ENCODE data around the gene STARD13.
A peak's percentile ranks its signal among the peaks of the same experiment; 100 is the strongest.

Gene STARD13

DNA sequence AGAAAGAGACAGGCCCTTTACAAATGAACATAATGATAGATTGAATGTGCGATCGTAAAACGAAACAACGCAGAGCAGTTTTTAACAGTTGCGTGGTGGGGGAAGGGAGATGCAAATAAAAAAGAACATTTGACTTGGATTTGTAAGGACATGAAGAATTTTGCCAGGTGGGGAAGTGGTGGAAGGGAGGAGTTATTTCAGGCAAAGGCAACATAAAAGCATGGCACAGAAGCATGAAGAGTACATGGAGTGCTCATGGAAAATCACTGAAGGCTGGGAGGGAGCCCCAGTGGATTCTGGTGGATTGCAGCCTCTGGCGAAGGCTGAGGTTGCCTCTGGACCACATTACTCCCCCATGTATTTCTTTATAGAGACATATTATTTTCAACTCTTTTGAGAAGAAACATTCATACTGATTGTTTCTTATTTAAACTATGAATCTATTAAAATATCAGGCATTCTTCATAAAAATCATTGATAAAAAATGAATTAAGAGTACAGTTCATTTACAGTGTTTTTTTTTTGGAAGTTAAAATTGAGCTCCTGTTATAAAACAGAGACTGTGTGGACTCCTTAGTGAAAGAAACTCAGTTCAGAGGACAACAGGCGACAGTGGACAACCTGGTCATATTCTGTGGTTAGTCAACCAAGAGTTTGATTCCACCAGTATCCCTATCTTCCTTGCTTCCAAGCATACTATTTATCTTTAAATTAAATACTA is 57.5 kb downstream of the STARD13 start:
- no peak overlapping the region for H3K4me3 ChIP-seq (replicated peaks; ENCODE audit: insufficient read depth, low read length)
- no peak for TF ChIP-seq CTCF (IDR thresholded peaks at IDR 0.05; ENCODE audit: insufficient read depth, low read length)
- TF ChIP-seq POLR2AphosphoS5 (IDR thresholded peaks at IDR 0.05; ENCODE audit: low read depth), result no peak
- TF ChIP-seq GABPA (IDR thresholded peaks at IDR 0.05; ENCODE audit: low read depth), result no peak
- TF ChIP-seq, protein P1, sequence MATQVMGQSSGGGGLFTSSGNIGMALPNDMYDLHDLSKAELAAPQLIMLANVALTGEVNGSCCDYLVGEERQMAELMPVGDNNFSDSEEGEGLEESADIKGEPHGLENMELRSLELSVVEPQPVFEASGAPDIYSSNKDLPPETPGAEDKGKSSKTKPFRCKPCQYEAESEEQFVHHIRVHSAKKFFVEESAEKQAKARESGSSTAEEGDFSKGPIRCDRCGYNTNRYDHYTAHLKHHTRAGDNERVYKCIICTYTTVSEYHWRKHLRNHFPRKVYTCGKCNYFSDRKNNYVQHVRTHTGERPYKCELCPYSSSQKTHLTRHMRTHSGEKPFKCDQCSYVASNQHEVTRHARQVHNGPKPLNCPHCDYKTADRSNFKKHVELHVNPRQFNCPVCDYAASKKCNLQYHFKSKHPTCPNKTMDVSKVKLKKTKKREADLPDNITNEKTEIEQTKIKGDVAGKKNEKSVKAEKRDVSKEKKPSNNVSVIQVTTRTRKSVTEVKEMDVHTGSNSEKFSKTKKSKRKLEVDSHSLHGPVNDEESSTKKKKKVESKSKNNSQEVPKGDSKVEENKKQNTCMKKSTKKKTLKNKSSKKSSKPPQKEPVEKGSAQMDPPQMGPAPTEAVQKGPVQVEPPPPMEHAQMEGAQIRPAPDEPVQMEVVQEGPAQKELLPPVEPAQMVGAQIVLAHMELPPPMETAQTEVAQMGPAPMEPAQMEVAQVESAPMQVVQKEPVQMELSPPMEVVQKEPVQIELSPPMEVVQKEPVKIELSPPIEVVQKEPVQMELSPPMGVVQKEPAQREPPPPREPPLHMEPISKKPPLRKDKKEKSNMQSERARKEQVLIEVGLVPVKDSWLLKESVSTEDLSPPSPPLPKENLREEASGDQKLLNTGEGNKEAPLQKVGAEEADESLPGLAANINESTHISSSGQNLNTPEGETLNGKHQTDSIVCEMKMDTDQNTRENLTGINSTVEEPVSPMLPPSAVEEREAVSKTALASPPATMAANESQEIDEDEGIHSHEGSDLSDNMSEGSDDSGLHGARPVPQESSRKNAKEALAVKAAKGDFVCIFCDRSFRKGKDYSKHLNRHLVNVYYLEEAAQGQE (IDR thresholded peaks at IDR 0.05; ENCODE audit: insufficient replicate concordance, low read depth), result no peak
- TF ChIP-seq SPI1 (IDR thresholded peaks at IDR 0.05; ENCODE audit: borderline replicate concordance, low read depth), result no peak
- H3K27me3 ChIP-seq (ENCODE audit: insufficient read depth, poor library complexity, severe bottlenecking), result no peaks in the 10 kb centered on the region
- no peak overlapping the region for H3K27ac ChIP-seq (replicated peaks)
- no peak for DNase-seq (ENCODE audit: low read depth in 1 of 2, low spot score in 1 of 2)

DNA sequence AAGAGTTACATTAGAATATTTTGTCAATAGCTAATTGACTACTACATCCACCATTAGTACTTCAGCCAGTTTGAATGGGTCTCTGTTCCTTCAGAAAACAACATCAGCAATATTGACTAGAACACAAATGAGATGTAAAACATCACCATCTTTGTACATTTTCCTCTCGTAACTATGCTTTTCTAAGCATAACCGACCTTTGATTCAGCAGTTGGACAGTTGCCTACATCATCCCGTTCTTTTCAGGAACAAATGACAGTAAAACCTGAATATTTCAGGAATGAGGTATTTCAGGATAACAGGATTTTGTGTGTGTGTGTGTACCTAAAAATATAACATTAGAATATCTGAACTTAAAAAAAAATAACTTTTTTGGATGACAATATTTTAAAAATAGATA is 60.9 kb downstream of the STARD13 start:
- no peak for TF ChIP-seq POLR2AphosphoS5 (IDR thresholded peaks at IDR 0.05; ENCODE audit: low read depth)
- TF ChIP-seq, protein P1 (IDR thresholded peaks at IDR 0.05; ENCODE audit: insufficient replicate concordance, low read depth), result peak; percentile 85
- Histone ChIP-seq H3K27ac (replicated peaks) (no peak overlapping the region), H3K4me3 (replicated peaks; ENCODE audit: insufficient read depth, low read length) (no peak overlapping the region), H3K27me3 (ENCODE audit: insufficient read depth, poor library complexity, severe bottlenecking) (no peaks in the 10 kb centered on the region)
- DNase-seq (ENCODE audit: low read depth in 1 of 2, low spot score in 1 of 2), result no peak

DNA sequence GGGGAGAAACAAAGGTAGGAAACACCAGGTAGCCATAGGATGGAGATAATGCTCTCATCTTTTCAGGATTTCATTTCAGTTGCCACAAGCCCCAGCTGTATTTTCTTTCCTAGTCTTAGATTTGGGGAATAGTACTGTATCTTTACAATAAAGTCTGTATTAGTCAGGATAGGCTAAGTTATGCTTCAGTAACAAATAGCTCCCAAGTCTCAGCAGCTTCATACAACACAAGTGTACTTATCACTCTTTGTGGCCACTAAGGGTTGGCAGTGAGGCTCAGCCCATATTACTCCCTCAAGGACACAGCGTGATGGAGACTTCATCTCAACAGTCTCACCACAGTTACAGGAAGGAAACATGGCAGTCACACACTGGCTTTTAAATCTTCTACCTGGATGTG is 61.4 kb downstream of the STARD13 start:
- H3K4me3 ChIP-seq (replicated peaks; ENCODE audit: insufficient read depth, low read length), result no peak overlapping the region
- DNase-seq (ENCODE audit: low read depth in 1 of 2, low spot score in 1 of 2), result no peak
- TF ChIP-seq GABPA (IDR thresholded peaks at IDR 0.05; ENCODE audit: low read depth) (no peak), SPI1 (IDR thresholded peaks at IDR 0.05; ENCODE audit: borderline replicate concordance, low read depth) (no peak), POLR2AphosphoS5 (IDR thresholded peaks at IDR 0.05; ENCODE audit: low read depth) (no peak), CTCF (IDR thresholded peaks at IDR 0.05; ENCODE audit: insufficient read depth, low read length) (no peak)
- TF ChIP-seq, protein P1 (IDR thresholded peaks at IDR 0.05; ENCODE audit: insufficient replicate concordance, low read depth), result no peak

More for the DNA sequence above, 61.4 kb downstream of the STARD13 start:
- Histone ChIP-seq H3K27me3 (ENCODE audit: insufficient read depth, poor library complexity, severe bottlenecking) (no peaks in the 10 kb centered on the region), H3K27ac (replicated peaks) (no peak overlapping the region)
